Liver (tissue), 3 donors: ENCODE measurements around the gene OR5K2.

Experiments
- EGR1 ChIP-seq, 2 donors: IDR thresholded peaks; 2 replicates each; pipeline ENCODE4 v1.6.1; 2016 to 2018; ENCODE audit warnings: antibody characterized with exemption in 2 of 2, low read depth in 2 of 2
- FOXA1 ChIP-seq: IDR thresholded peaks from 2 replicates; pipeline ENCODE4 v1.6.1; 2016; ENCODE audit warnings: antibody characterized with exemption
- NR2F2 ChIP-seq: IDR thresholded peaks from 2 replicates; pipeline ENCODE4 v1.6.1; 2016; ENCODE audit warnings: antibody characterized with exemption
- RAD21 ChIP-seq, 2 donors: IDR thresholded peaks; 2 replicates each; pipeline ENCODE4 v1.6.1; 2016; ENCODE audit warnings: antibody characterized with exemption in 2 of 2, mild to moderate bottlenecking in 2 of 2
- RXRA ChIP-seq, 2 donors: IDR thresholded peaks; 2 replicates each; pipeline ENCODE4 v1.6.1; 2017 to 2018; ENCODE audit warnings: antibody characterized with exemption in 2 of 2, mild to moderate bottlenecking in 1 of 2
- SP1 ChIP-seq: IDR thresholded peaks from 2 replicates; pipeline ENCODE4 v1.6.1; 2018; ENCODE audit warnings: antibody characterized with exemption, mild to moderate bottlenecking
- TAF1 ChIP-seq: conservative IDR thresholded peaks from 2 replicates; pipeline ENCODE4 v1.6.1; 2016; ENCODE audit warnings: antibody characterized with exemption, mild to moderate bottlenecking
- YY1 ChIP-seq: IDR thresholded peaks from 2 replicates; pipeline ENCODE4 v1.6.1; 2016; ENCODE audit warnings: antibody characterized with exemption, mild to moderate bottlenecking
- TF ChIP-seq, protein P1 (sequence below): IDR thresholded peaks from 2 replicates; pipeline ENCODE4 v1.6.1; 2016; ENCODE audit warnings: antibody characterized with exemption
- TF ChIP-seq, protein P2 (sequence below): fragments of 150-350 bp; IDR thresholded peaks from 2 replicates; pipeline ENCODE4 v1.5.1; 2017; ENCODE audit warnings: improper control_type of control experiment, low read depth, low read length; ENCODE audit not compliant: missing input control
- donor health status: healthy.
- donor health status: healthy.

DNA sequence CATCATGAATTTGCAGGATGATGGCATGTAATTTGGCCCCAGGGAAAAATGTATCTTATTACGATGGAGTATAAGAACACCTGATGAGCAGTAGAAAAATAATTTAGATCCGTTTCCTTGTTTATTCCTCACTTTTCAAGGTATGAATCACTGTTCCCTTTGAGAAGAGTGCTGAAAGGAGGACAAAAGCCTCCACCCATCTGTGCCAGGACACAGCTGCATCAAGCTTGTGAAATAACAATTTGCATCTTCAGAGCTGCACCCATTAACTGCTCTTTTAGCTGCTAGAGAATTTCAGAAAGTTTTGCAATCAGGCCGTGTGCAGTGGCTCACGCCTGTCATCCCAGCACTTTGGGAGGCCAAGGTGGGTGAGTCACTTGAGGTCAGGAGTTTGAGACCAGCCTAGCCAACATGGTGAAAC lies 15.6 kb downstream of the OR5K2 start:
- TF ChIP-seq, protein P1, sequence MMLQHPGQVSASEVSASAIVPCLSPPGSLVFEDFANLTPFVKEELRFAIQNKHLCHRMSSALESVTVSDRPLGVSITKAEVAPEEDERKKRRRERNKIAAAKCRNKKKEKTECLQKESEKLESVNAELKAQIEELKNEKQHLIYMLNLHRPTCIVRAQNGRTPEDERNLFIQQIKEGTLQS, result no peak
- TF ChIP-seq YY1 (no peak), NR2F2 (no peak), FOXA1 (no peak), SP1 (no peak), EGR1 (IDR thresholded peaks at IDR 0.05; ENCODE audit: low read depth in 2 of 2) (no peak), RAD21 (IDR thresholded peaks at IDR 0.05) (no peak), TAF1 (no peak), RXRA (IDR thresholded peaks at IDR 0.05) (no peak)
- TF ChIP-seq, protein P2, sequence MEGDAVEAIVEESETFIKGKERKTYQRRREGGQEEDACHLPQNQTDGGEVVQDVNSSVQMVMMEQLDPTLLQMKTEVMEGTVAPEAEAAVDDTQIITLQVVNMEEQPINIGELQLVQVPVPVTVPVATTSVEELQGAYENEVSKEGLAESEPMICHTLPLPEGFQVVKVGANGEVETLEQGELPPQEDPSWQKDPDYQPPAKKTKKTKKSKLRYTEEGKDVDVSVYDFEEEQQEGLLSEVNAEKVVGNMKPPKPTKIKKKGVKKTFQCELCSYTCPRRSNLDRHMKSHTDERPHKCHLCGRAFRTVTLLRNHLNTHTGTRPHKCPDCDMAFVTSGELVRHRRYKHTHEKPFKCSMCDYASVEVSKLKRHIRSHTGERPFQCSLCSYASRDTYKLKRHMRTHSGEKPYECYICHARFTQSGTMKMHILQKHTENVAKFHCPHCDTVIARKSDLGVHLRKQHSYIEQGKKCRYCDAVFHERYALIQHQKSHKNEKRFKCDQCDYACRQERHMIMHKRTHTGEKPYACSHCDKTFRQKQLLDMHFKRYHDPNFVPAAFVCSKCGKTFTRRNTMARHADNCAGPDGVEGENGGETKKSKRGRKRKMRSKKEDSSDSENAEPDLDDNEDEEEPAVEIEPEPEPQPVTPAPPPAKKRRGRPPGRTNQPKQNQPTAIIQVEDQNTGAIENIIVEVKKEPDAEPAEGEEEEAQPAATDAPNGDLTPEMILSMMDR, result no peak
